RWPE2 (cell line): Measurements from ENCODE around the gene ZBTB5.

Source experiments
- ATAC-seq: fragments of 200-7000 bp; cut with Tn5 transposase; 3 replicates; pipeline ENCODE4 v1.9.1; 2021; ENCODE audit warnings: low read depth
- DNase-seq: peaks from one replicate; pipeline ENCODE4 v3.0.0-alpha.2; 2020; ENCODE audit warnings: low spot score
- H3K27ac ChIP-seq: fragments of 450-650 bp; 2 replicates; pipeline ENCODE4 v1.5.1; 2017; ENCODE audit warnings: mild to moderate bottlenecking; ENCODE audit not compliant: poor library complexity, severe bottlenecking
- H3K27me3 ChIP-seq: fragments of 250-450 bp; sonication (Bioruptor Pico); 2 replicates; pipeline ENCODE4 v1.5.1; 2021; ENCODE audit warnings: mild to moderate bottlenecking, moderate library complexity; ENCODE audit not compliant: insufficient read depth, poor library complexity, severe bottlenecking
- H3K36me3 ChIP-seq: fragments of 250-450 bp; sonication (Bioruptor Pico); 2 replicates; pipeline ENCODE4 v1.5.1; 2020; ENCODE audit warnings: low read depth, mild to moderate bottlenecking, moderate library complexity
- H3K4me1 ChIP-seq: fragments of 250-450 bp; sonication (Bioruptor Pico); 2 replicates; pipeline ENCODE4 v1.5.1; 2021; ENCODE audit warnings: mild to moderate bottlenecking, moderate library complexity; ENCODE audit not compliant: insufficient read depth, poor library complexity, severe bottlenecking
- H3K4me3 ChIP-seq: fragments of 250-450 bp; sonication (Bioruptor Pico); 2 replicates; pipeline ENCODE4 v1.5.1; 2021; ENCODE audit warnings: mild to moderate bottlenecking, moderate library complexity; ENCODE audit not compliant: severe bottlenecking
- H3K9me3 ChIP-seq: fragments of 250-450 bp; sonication (Bioruptor Pico); 2 replicates; pipeline ENCODE4 v1.5.1; 2021; ENCODE audit warnings: mild to moderate bottlenecking, moderate library complexity; ENCODE audit not compliant: severe bottlenecking
- TF ChIP-seq, protein P1 (sequence below): fragments of 450-650 bp; IDR thresholded peaks from one replicate; pipeline ENCODE4 v1.5.1; 2017; ENCODE audit warnings: mild to moderate bottlenecking, moderate library complexity; ENCODE audit not compliant: poor library complexity, severe bottlenecking

The ZBTB5 gene

GRCh38 chr9:37443566-37443965 lies 21.7 kb downstream of the ZBTB5 start:
- Histone ChIP-seq H3K9me3 (no peaks in the 10 kb centered on the region), H3K4me1 (no peaks in the 10 kb centered on the region), H3K36me3 (peaks cover 57% of the 10 kb centered on the region), H3K27me3 (no peaks in the 10 kb centered on the region), H3K4me3 (no peak overlapping the region), H3K27ac (no peak overlapping the region)
- ATAC-seq (no peak), DNase-seq (no peak)
- TF ChIP-seq, protein P1, sequence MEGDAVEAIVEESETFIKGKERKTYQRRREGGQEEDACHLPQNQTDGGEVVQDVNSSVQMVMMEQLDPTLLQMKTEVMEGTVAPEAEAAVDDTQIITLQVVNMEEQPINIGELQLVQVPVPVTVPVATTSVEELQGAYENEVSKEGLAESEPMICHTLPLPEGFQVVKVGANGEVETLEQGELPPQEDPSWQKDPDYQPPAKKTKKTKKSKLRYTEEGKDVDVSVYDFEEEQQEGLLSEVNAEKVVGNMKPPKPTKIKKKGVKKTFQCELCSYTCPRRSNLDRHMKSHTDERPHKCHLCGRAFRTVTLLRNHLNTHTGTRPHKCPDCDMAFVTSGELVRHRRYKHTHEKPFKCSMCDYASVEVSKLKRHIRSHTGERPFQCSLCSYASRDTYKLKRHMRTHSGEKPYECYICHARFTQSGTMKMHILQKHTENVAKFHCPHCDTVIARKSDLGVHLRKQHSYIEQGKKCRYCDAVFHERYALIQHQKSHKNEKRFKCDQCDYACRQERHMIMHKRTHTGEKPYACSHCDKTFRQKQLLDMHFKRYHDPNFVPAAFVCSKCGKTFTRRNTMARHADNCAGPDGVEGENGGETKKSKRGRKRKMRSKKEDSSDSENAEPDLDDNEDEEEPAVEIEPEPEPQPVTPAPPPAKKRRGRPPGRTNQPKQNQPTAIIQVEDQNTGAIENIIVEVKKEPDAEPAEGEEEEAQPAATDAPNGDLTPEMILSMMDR = no peak

GRCh38 chr9:37442556-37442955 lies 22.7 kb downstream of the ZBTB5 start:
- Histone ChIP-seq H3K4me3 (no peak overlapping the region), H3K36me3 (peaks cover 60% of the 10 kb centered on the region), H3K27me3 (no peaks in the 10 kb centered on the region), H3K27ac (no peak overlapping the region), H3K4me1 (no peaks in the 10 kb centered on the region), H3K9me3 (no peaks in the 10 kb centered on the region)
- TF ChIP-seq, protein P1 = no peak
- DNase-seq (no peak), ATAC-seq (no peak)

DNA sequence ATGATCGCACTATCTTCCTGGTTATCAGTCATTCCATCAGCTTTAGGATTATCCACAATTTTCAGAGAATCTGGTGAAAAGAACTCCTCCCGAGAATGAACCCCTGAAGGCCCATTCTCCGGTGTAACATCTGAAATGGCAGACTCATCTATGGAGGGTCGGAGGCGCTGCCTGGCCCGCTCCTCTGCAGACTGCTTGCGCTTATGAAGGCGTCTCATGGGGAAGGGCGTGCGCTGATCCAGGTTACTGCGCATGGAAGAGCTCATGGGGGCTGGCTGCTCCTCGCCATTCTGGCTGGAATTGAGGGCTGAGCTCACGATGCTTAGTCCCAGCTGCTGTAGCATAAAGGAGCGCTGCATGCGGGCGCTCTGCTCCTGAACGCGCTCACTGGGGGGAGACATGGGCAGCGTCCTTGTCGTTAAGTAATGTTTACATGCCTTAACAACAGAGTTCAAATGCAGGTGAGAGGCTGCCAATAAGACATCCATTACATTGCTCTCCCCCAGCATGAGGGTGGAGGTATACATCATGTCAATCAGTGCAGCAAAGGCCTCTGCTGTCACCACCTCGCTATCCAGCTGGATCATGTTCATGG lies 23.4 kb downstream of the ZBTB5 start:
- Histone ChIP-seq H3K36me3 (peaks cover 67% of the 10 kb centered on the region), H3K27me3 (no peaks in the 10 kb centered on the region), H3K27ac (no peak overlapping the region), H3K4me1 (no peaks in the 10 kb centered on the region), H3K9me3 (no peaks in the 10 kb centered on the region), H3K4me3 (no peak overlapping the region)
- DNase-seq = no peak
- ATAC-seq = no peak
- TF ChIP-seq, protein P1 = no peak

- Histone ChIP-seq H3K4me1 (no peaks in the 10 kb centered on the region), H3K36me3 (peaks cover 84% of the 10 kb centered on the region), H3K9me3 (no peaks in the 10 kb centered on the region), H3K27me3 (no peaks in the 10 kb centered on the region), H3K4me3 (no peak overlapping the region), H3K27ac (no peak overlapping the region)
- ATAC-seq (no peak), DNase-seq (no peak)
- TF ChIP-seq, protein P1 = no peak
Observed at GRCh38 chr9:37438359-37438758, 26.9 kb downstream of the ZBTB5 start.

GRCh38 chr9:37437621-37438020 lies 27.6 kb downstream of the ZBTB5 start:
- no peaks in the 10 kb centered on the region for H3K27me3 ChIP-seq
- no peak for ATAC-seq
- DNase-seq = no peak
- H3K4me3 ChIP-seq = no peak overlapping the region
- TF ChIP-seq, protein P1 = no peak
- H3K27ac ChIP-seq = no peak overlapping the region
- no peaks in the 10 kb centered on the region for H3K9me3 ChIP-seq
- H3K4me1 ChIP-seq = no peaks in the 10 kb centered on the region
- H3K36me3 ChIP-seq = peaks cover 85% of the 10 kb centered on the region
